Eye (tissue), 1 donor: Measurements from ENCODE around the gene CLCN1.
A peak's percentile ranks its signal among the peaks of the same experiment; 100 is the strongest.

ENCODE experiments used
- DNase-seq: peaks from one replicate; pipeline ENCODE4 v3.0.0-alpha.2; 2015

CLCN1 gene

GRCh38 chr7:143341842-143342241 lies 25.9 kb downstream of the CLCN1 start:
- no peak for DNase-seq

GRCh38 chr7:143343596-143343995 lies 27.7 kb downstream of the CLCN1 start:
- no peak for DNase-seq

GRCh38 chr7:143345428-143345900 lies 29.6 kb downstream of the CLCN1 start:
- peak; percentile 63 for DNase-seq

GRCh38 chr7:143346018-143346417 lies 30.1 kb downstream of the CLCN1 start:
- no peak for DNase-seq

GRCh38 chr7:143347950-143348349 lies 32.0 kb downstream of the CLCN1 start:
- no peak for DNase-seq

GRCh38 chr7:143351060-143351459 lies 35.1 kb downstream of the CLCN1 start:
- no peak for DNase-seq

- DNase-seq = no peak
These were observed 35.7 kb downstream of the CLCN1 start for GRCh38 chr7:143351574-143351973.

- peak; percentile 60 for DNase-seq
These were observed 36.7 kb downstream of the CLCN1 start for GRCh38 chr7:143352531-143353002.

GRCh38 chr7:143354376-143354775 lies 38.5 kb downstream of the CLCN1 start:
- DNase-seq = no peak

GRCh38 chr7:143354965-143355364 lies 39.1 kb downstream of the CLCN1 start:
- DNase-seq = no peak

GRCh38 chr7:143355450-143356385 lies 39.8 kb downstream of the CLCN1 start:
- DNase-seq = no peak

GRCh38 chr7:143356414-143357050 lies 40.6 kb downstream of the CLCN1 start:
- no peak for DNase-seq

GRCh38 chr7:143358626-143359025 lies 42.7 kb downstream of the CLCN1 start:
- DNase-seq = no peak

GRCh38 chr7:143359771-143360353 lies 44.0 kb downstream of the CLCN1 start:
- DNase-seq = no peak

- peak; percentile 49 for DNase-seq
These were observed 45.1 kb downstream of the CLCN1 start for GRCh38 chr7:143360788-143361551.

GRCh38 chr7:143361552-143362130 lies 45.7 kb downstream of the CLCN1 start:
- peak; percentile 63 for DNase-seq

- peak; percentile 72 for DNase-seq
These were observed 46.5 kb downstream of the CLCN1 start, which contains the start of gene FAM131B for GRCh38 chr7:143362131-143363015. Gene FAM131B, minus strand, starts transcription at chr7:143362713. Its CDS starts 110 bp downstream, at chr7:143362603.

- DNase-seq = peak; percentile 51
These were observed 47.4 kb downstream of the CLCN1 start for GRCh38 chr7:143363016-143363937.

GRCh38 chr7:143367972-143368371 lies 52.1 kb downstream of the CLCN1 start:
- no peak for DNase-seq

- DNase-seq = no peak
These were observed 52.5 kb downstream of the CLCN1 start for GRCh38 chr7:143368387-143368786.
